Naive B cell (primary cell): Measurements from ENCODE around the gene ZNF532. TPM values are rescaled to one million over a fixed set of nuclear protein-coding genes. Genes with fewer than 3 reads are reported as not detected.
A peak's percentile ranks its signal among the peaks of the same experiment; 100 is the strongest.
"Not testable (repeated sequence)": the region's sequence is repeated elsewhere in the genome, so short reads cannot be mapped to it uniquely, and the experiment has no call there.

Experiments used
- ATAC-seq, 2 donors: fragments of 150-1000 bp; cut with Tn5 transposase; 2 replicates each; pipeline ENCODE4 v1.10.0; 2021; ENCODE audit warnings: low read depth in 2 of 2, mild to moderate bottlenecking in 2 of 2, moderate library complexity in 2 of 2
- DNase-seq: peaks from one replicate; pipeline ENCODE4 v3.0.0; 2022
- H3K27ac Mint-ChIP-seq, 6 donors: one replicate each; pipeline ENCODE4 v1.8.0; 2020 to 2022; ENCODE audit warnings: mild to moderate bottlenecking in 6 of 6, mixed read lengths in 6 of 6, moderate library complexity in 5 of 6, inconsistent platforms in 2 of 6
- H3K27me3 Mint-ChIP-seq, 3 donors: one replicate each; pipeline ENCODE4 v1.8.0; 2021 to 2022; ENCODE audit warnings: mixed read lengths in 3 of 3, mild to moderate bottlenecking in 1 of 3
- H3K36me3 Mint-ChIP-seq, 2 donors: one replicate each; pipeline ENCODE4 v1.8.0; 2020 to 2022; ENCODE audit warnings: mixed read lengths in 2 of 2, inconsistent platforms in 1 of 2, mild to moderate bottlenecking in 1 of 2
- H3K4me1 Mint-ChIP-seq, 3 donors: one replicate each; pipeline ENCODE4 v1.8.0; 2020 to 2022; ENCODE audit warnings: mixed read lengths in 3 of 3, inconsistent platforms in 1 of 3, mild to moderate bottlenecking in 1 of 3, moderate library complexity in 1 of 3
- H3K4me3 Mint-ChIP-seq, 8 donors: one replicate each; pipeline ENCODE4 v1.8.0; 2020 to 2022; ENCODE audit warnings: mild to moderate bottlenecking in 8 of 8, mixed read lengths in 8 of 8, moderate library complexity in 8 of 8, inconsistent platforms in 2 of 8
- H3K9me3 Mint-ChIP-seq, 7 donors: one replicate each; pipeline ENCODE4 v1.8.0; 2020 to 2022; ENCODE audit warnings: mixed read lengths in 7 of 7, mild to moderate bottlenecking in 5 of 7, inconsistent platforms in 2 of 7, moderate library complexity in 1 of 7
- polyA plus RNA-seq, 6 donors: library from polyadenylated mRNA; unstranded; fragments of 300-500 nt; fragmentation: Illumina TruSeq; gene quantifications; one replicate each; pipeline ENCODE4 v1.2.3, GENCODE V29; 2021; ENCODE audit warnings: low read depth in 6 of 6

ZNF532 gene
- polyA plus RNA-seq, 6 donors from 2014 or later = 4.5 to 13.4 (median 8.9) TPM

GRCh38 chr18:58855521-58855920 is 9.2 kb upstream of the ZNF532 start:
- H3K9me3 Mint-ChIP-seq, H3K36me3 Mint-ChIP-seq, H3K27ac Mint-ChIP-seq, H3K4me3 Mint-ChIP-seq, ATAC-seq, DNase-seq, H3K4me1 Mint-ChIP-seq: not testable (repeated sequence)
- H3K27me3 Mint-ChIP-seq = peaks cover 0 to 28% (median 24%) of the 10 kb centered on the region in 3 donors

GRCh38 chr18:58856881-58857280 is 7.8 kb upstream of the ZNF532 start:
- Mint-ChIP-seq H3K36me3 (no peaks in the 10 kb centered on the region), H3K4me3 (no peak overlapping the region), H3K4me1 (peaks cover 0 to 7% (median 3%) of the 10 kb centered on the region in 3 donors), H3K9me3 (no peaks in the 10 kb centered on the region), H3K27me3 (peaks cover 0 to 24% (median 11%) of the 10 kb centered on the region in 3 donors), H3K27ac (no peak overlapping the region)
- no peak for ATAC-seq
- DNase-seq = no peak

- H3K27me3 Mint-ChIP-seq = peaks cover 0 to 13% (median 10%) of the 10 kb centered on the region in 3 donors
- H3K36me3 Mint-ChIP-seq = no peaks in the 10 kb centered on the region
- DNase-seq = no peak
- peak overlapping the region in 3 of 6 donors; percentile 26 to 83 (median 71) for H3K27ac Mint-ChIP-seq
- H3K4me1 Mint-ChIP-seq = peaks cover 6 to 14% (median 10%) of the 10 kb centered on the region in 3 donors
- H3K4me3 Mint-ChIP-seq = peak overlapping the region in 1 of 8 donors; percentile 60
- no peaks in the 10 kb centered on the region for H3K9me3 Mint-ChIP-seq
- no peak for ATAC-seq
Observed at GRCh38 chr18:58858591-58859468, 5.8 kb upstream of the ZNF532 start.

GRCh38 chr18:58859907-58860306 is 4.8 kb upstream of the ZNF532 start:
- peak overlapping the region in 2 of 8 donors; percentile 15 to 47 for H3K4me3 Mint-ChIP-seq
- H3K27ac Mint-ChIP-seq = no peak overlapping the region
- peaks cover 0 to 13% (median 10%) of the 10 kb centered on the region in 3 donors for H3K27me3 Mint-ChIP-seq
- H3K36me3 Mint-ChIP-seq = no peaks in the 10 kb centered on the region
- DNase-seq (no peak), ATAC-seq (no peak)
- H3K4me1 Mint-ChIP-seq = peaks cover 16 to 23% (median 18%) of the 10 kb centered on the region in 3 donors
- no peaks in the 10 kb centered on the region for H3K9me3 Mint-ChIP-seq

- peak overlapping the region in 1 of 8 donors; percentile 15 for H3K4me3 Mint-ChIP-seq
- H3K27me3 Mint-ChIP-seq = peaks cover 0 to 13% (median 10%) of the 10 kb centered on the region in 3 donors
- H3K4me1 Mint-ChIP-seq = peaks cover 24 to 32% (median 25%) of the 10 kb centered on the region in 3 donors
- peaks cover 5 to 8% of the 10 kb centered on the region in 2 donors for H3K36me3 Mint-ChIP-seq
- no peak for DNase-seq
- no peak for ATAC-seq
- no peaks in the 10 kb centered on the region for H3K9me3 Mint-ChIP-seq
- H3K27ac Mint-ChIP-seq = no peak overlapping the region
Observed at GRCh38 chr18:58860747-58861231, 3.9 kb upstream of the ZNF532 start.

- ATAC-seq (no peak), DNase-seq (no peak)
- H3K4me3 Mint-ChIP-seq = peak overlapping the region in 3 of 8 donors; percentile 28 to 83 (median 53)
- peaks cover 24 to 36% (median 27%) of the 10 kb centered on the region in 3 donors for H3K4me1 Mint-ChIP-seq
- H3K27me3 Mint-ChIP-seq = peaks cover 0 to 13% (median 10%) of the 10 kb centered on the region in 3 donors
- peak overlapping the region in 1 of 6 donors; percentile 42 for H3K27ac Mint-ChIP-seq
- peaks cover 10 to 13% of the 10 kb centered on the region in 2 donors for H3K36me3 Mint-ChIP-seq
- H3K9me3 Mint-ChIP-seq = no peaks in the 10 kb centered on the region
Observed at GRCh38 chr18:58861353-58861752, 3.3 kb upstream of the ZNF532 start.

- H3K27ac Mint-ChIP-seq = peak overlapping the region in 1 of 6 donors; percentile 93
- peaks cover 27 to 36% (median 27%) of the 10 kb centered on the region in 3 donors for H3K4me1 Mint-ChIP-seq
- DNase-seq = no peak
- H3K36me3 Mint-ChIP-seq = peaks cover 10 to 14% of the 10 kb centered on the region in 2 donors
- ATAC-seq = no peak
- H3K9me3 Mint-ChIP-seq = no peaks in the 10 kb centered on the region
- peak overlapping the region in 6 of 8 donors; percentile 22 to 92 (median 82) for H3K4me3 Mint-ChIP-seq
- peaks cover 0 to 13% (median 10%) of the 10 kb centered on the region in 3 donors for H3K27me3 Mint-ChIP-seq
Observed at GRCh38 chr18:58861861-58862301, 2.8 kb upstream of the ZNF532 start.

GRCh38 chr18:58862356-58862755 is 2.3 kb upstream of the ZNF532 start:
- H3K27ac Mint-ChIP-seq = peak overlapping the region; percentile 93 to 96 (median 94)
- H3K36me3 Mint-ChIP-seq = peaks cover 10 to 19% of the 10 kb centered on the region in 2 donors
- peaks cover 0 to 13% (median 10%) of the 10 kb centered on the region in 3 donors for H3K27me3 Mint-ChIP-seq
- H3K4me1 Mint-ChIP-seq = peaks cover 27 to 38% (median 28%) of the 10 kb centered on the region in 3 donors
- H3K9me3 Mint-ChIP-seq = no peaks in the 10 kb centered on the region
- ATAC-seq (no peak), DNase-seq (no peak)
- H3K4me3 Mint-ChIP-seq = peak overlapping the region; percentile 81 to 92 (median 86)

- DNase-seq = peak; percentile 44
- H3K27ac Mint-ChIP-seq = peak overlapping the region; percentile 93 to 96 (median 94)
- peaks cover 0 to 17% (median 10%) of the 10 kb centered on the region in 3 donors for H3K27me3 Mint-ChIP-seq
- H3K36me3 Mint-ChIP-seq = peaks cover 14 to 25% of the 10 kb centered on the region in 2 donors
- ATAC-seq = peak; percentile 41 to 46
- peaks cover 27 to 38% (median 33%) of the 10 kb centered on the region in 3 donors for H3K4me1 Mint-ChIP-seq
- peaks cover 0 to 1% (median 0%) of the 10 kb centered on the region in 7 donors for H3K9me3 Mint-ChIP-seq
- H3K4me3 Mint-ChIP-seq = peak overlapping the region; percentile 81 to 92 (median 87)
Observed at GRCh38 chr18:58862851-58863538, 1.7 kb upstream of the ZNF532 start.

GRCh38 chr18:58863539-58864145 is 1.0 kb upstream of the ZNF532 start:
- Mint-ChIP-seq H3K4me3 (peak overlapping the region; percentile 75 to 90 (median 82)), H3K27me3 (peaks cover 0 to 13% (median 3%) of the 10 kb centered on the region in 3 donors), H3K4me1 (peaks cover 27 to 34% (median 33%) of the 10 kb centered on the region in 3 donors), H3K27ac (peak overlapping the region in 5 of 6 donors; percentile 33 to 93 (median 89)), H3K36me3 (peaks cover 21 to 31% of the 10 kb centered on the region in 2 donors), H3K9me3 (peaks cover 0 to 5% (median 0%) of the 10 kb centered on the region in 7 donors)
- peak; percentile 59 for DNase-seq
- peak; percentile 74 for ATAC-seq

GRCh38 chr18:58865033-58865590 is 435 bp downstream of the ZNF532 start:
- H3K27me3 Mint-ChIP-seq = peaks cover 0 to 7% (median 0%) of the 10 kb centered on the region in 3 donors
- ATAC-seq = no peak

GRCh38 chr18:58865701-58866065 is 1.0 kb downstream of the ZNF532 start:
- Mint-ChIP-seq H3K27ac (peak overlapping the region in 1 of 6 donors; percentile 41), H3K36me3 (peaks cover 27 to 49% of the 10 kb centered on the region in 2 donors), H3K9me3 (peaks cover 0 to 5% (median 0%) of the 10 kb centered on the region in 7 donors), H3K4me1 (peaks cover 34 to 39% (median 38%) of the 10 kb centered on the region in 3 donors), H3K27me3 (peaks cover 0 to 11% (median 0%) of the 10 kb centered on the region in 3 donors), H3K4me3 (peak overlapping the region in 2 of 8 donors; percentile 48 to 88)
- no peak for ATAC-seq
- DNase-seq = no peak

More at GRCh38 chr18:58865033-58865590, 435 bp downstream of the ZNF532 start:
- H3K4me1 Mint-ChIP-seq = peaks cover 28 to 34% (median 33%) of the 10 kb centered on the region in 3 donors
- no peak for DNase-seq
- peak overlapping the region in 7 of 8 donors; percentile 33 to 88 (median 75) for H3K4me3 Mint-ChIP-seq
- H3K27ac Mint-ChIP-seq = peak overlapping the region in 5 of 6 donors; percentile 13 to 93 (median 69)
- H3K9me3 Mint-ChIP-seq = peaks cover 0 to 5% (median 0%) of the 10 kb centered on the region in 7 donors
- H3K36me3 Mint-ChIP-seq = peaks cover 27 to 44% of the 10 kb centered on the region in 2 donors
